H1 (cell line): ENCODE measurements around the gene GPR15LG. TPM values are rescaled to one million over a fixed set of nuclear protein-coding genes. Genes with fewer than 3 reads are reported as not detected.

Source experiments
- CTCF ChIA-PET: fragments of 300-600 bp; sonication (Branson Sonifier 250); formaldehyde crosslinking; loops from one replicate; lab custom pipeline; 2021; ENCODE audit not compliant: partially characterized antibody; lab: Charles Lee
- POLR2A ChIA-PET: fragments of 300-600 bp; sonication (Branson Sonifier 250); formaldehyde crosslinking; loops from one replicate; lab custom pipeline; 2021; ENCODE audit warnings: inconsistent platforms; ENCODE audit not compliant: partially characterized antibody; lab: Charles Lee
- DNase-seq, 2 experiments: peaks; one replicate each; pipeline versions ENCODE4 v3.0.0 to v3.0.0-alpha.2; 2010 to 2022; ENCODE audit warnings: low spot score in 2 of 2, low read depth in 1 of 2, mixed read lengths in 1 of 2
- FAIRE-seq: peaks from 2 replicates; lab custom pipeline; 2011; peaks lifted over from hg19 to GRCh38; lab: Jason Lieb, UNC
- H2AFZ ChIP-seq: 2 replicates; pipeline ENCODE4 v1.8.1; 2012; ENCODE audit warnings: low read length, inconsistent platforms
- H2AK5ac ChIP-seq: 2 replicates; pipeline ENCODE4 v1.6.1; 2013; ENCODE audit warnings: low read depth, low read length
- H2BK120ac ChIP-seq: replicated peaks from 2 replicates; pipeline ENCODE3; 2013; ENCODE audit warnings: low read depth, low read length, inconsistent platforms
- H2BK12ac ChIP-seq: 2 replicates; pipeline ENCODE4 v1.6.1; 2013; ENCODE audit warnings: low read depth, low read length
- H2BK15ac ChIP-seq: 2 replicates; pipeline ENCODE4 v1.6.1; 2013; ENCODE audit warnings: low read length
- H2BK20ac ChIP-seq: 2 replicates; pipeline ENCODE4 v1.6.1; 2013; ENCODE audit warnings: low read length
- H2BK5ac ChIP-seq: 2 replicates; pipeline ENCODE4 v1.6.1; 2013; ENCODE audit warnings: low read depth, low read length
- H3K14ac ChIP-seq: 2 replicates; pipeline ENCODE4 v1.6.1; 2013; ENCODE audit warnings: inconsistent platforms; ENCODE audit not compliant: insufficient read length
- H3K18ac ChIP-seq: 2 replicates; pipeline ENCODE4 v1.6.1; 2013; ENCODE audit warnings: low read length; ENCODE audit errors: extremely low read depth
- H3K23ac ChIP-seq: 2 replicates; pipeline ENCODE4 v1.6.1; 2013; ENCODE audit warnings: inconsistent platforms; ENCODE audit not compliant: insufficient read length
- H3K23me2 ChIP-seq: 2 replicates; pipeline ENCODE4 v1.6.1; 2013; ENCODE audit warnings: low read depth, low read length
- H3K27ac ChIP-seq: 2 replicates; pipeline ENCODE4 v1.6.1; 2011; ENCODE audit warnings: low read depth, low read length, inconsistent platforms
- H3K27me3 ChIP-seq, 4 experiments: replicated peaks in 1 of 4; 1 replicate in 1 of 4; 2 replicates in 3 of 4; pipeline versions ENCODE4 v1.6.1 to v1.8.1; 2011 to 2013; ENCODE audit warnings: low read length in 3 of 4, mild to moderate bottlenecking in 3 of 4, inconsistent platforms in 2 of 4, mixed read lengths in 2 of 4, moderate library complexity in 1 of 4; ENCODE audit not compliant: control insufficient read depth in 3 of 4, insufficient read depth in 3 of 4; ENCODE audit errors: extremely low read depth in 1 of 4
- H3K36me3 ChIP-seq, 4 experiments: 2 replicates each; pipeline versions ENCODE4 v1.6.1 to v1.8.1; 2011 to 2013; ENCODE audit warnings: mild to moderate bottlenecking in 4 of 4, low read length in 3 of 4, moderate library complexity in 2 of 4, control low read depth in 1 of 4, inconsistent platforms in 1 of 4; ENCODE audit not compliant: insufficient read depth in 4 of 4, control insufficient read depth in 2 of 4
- H3K4ac ChIP-seq: replicated peaks from 2 replicates; pipeline ENCODE3; 2013; ENCODE audit warnings: low read length, low read depth, mixed read lengths, inconsistent platforms; ENCODE audit not compliant: insufficient read length
- H3K4me1 ChIP-seq, 4 experiments: replicated peaks in 1 of 4; 1 replicate in 1 of 4; 2 replicates in 3 of 4; pipeline versions ENCODE4 v1.6.1 to v1.8.1; 2011 to 2013; ENCODE audit warnings: low read length in 3 of 4, inconsistent platforms in 2 of 4, mixed read lengths in 1 of 4; ENCODE audit not compliant: insufficient read depth in 4 of 4, control insufficient read depth in 3 of 4
- H3K4me2 ChIP-seq, 2 experiments: 2 replicates each; pipeline versions ENCODE4 v1.6.1 to v1.8.1; 2011 to 2013; ENCODE audit warnings: low read depth in 2 of 2, low read length in 2 of 2, control low read depth in 1 of 2, inconsistent platforms in 1 of 2, mild to moderate bottlenecking in 1 of 2; ENCODE audit not compliant: insufficient read depth in 1 of 2
- H3K4me3 ChIP-seq, 4 experiments: fragments of 200-600, 300-600 bp in 1 of 4; sonication (generic), shearing (Covaris generic), sonication (Bioruptor Twin) in 1 of 4; 2 replicates each; pipeline versions ENCODE4 v1.5.1 to v1.8.1; 2011 to 2016; ENCODE audit warnings: low read length in 4 of 4, low read depth in 3 of 4, control low read depth in 2 of 4, inconsistent platforms in 2 of 4, mild to moderate bottlenecking in 2 of 4, mixed read lengths in 1 of 4, moderate library complexity in 1 of 4; ENCODE audit not compliant: insufficient read depth in 2 of 4; ENCODE audit errors: extremely low read depth in 1 of 4
- H3K56ac ChIP-seq: replicated peaks from 2 replicates; pipeline ENCODE3; 2013; ENCODE audit warnings: low read depth, mild to moderate bottlenecking, mixed read lengths, low read length, inconsistent platforms; ENCODE audit not compliant: insufficient read length
- H3K79me1 ChIP-seq: 2 replicates; pipeline ENCODE4 v1.6.1; 2013; ENCODE audit warnings: low read depth, low read length, control low read depth
- H3K79me2 ChIP-seq, 2 experiments: 2 replicates each; pipeline versions ENCODE4 v1.6.1 to v1.8.1; 2012 to 2013; ENCODE audit warnings: low read length in 2 of 2, mild to moderate bottlenecking in 2 of 2, inconsistent platforms in 1 of 2; ENCODE audit not compliant: insufficient read depth in 2 of 2, control insufficient read depth in 1 of 2
- H3K9ac ChIP-seq, 4 experiments: replicated peaks in 1 of 4; 1 replicate in 1 of 4; 2 replicates in 3 of 4; pipeline versions ENCODE4 v1.6.1 to v1.8.1; 2011 to 2013; ENCODE audit warnings: low read depth in 3 of 4, low read length in 3 of 4, control low read depth in 2 of 4, mild to moderate bottlenecking in 2 of 4, moderate library complexity in 2 of 4, inconsistent platforms in 1 of 4; ENCODE audit errors: extremely low read depth in 1 of 4
- H3K9me3 ChIP-seq, 2 experiments: 2 replicates each; pipeline versions ENCODE4 v1.6.1 to v1.8.1; 2012 to 2013; ENCODE audit warnings: mild to moderate bottlenecking in 2 of 2, moderate library complexity in 2 of 2, control low read depth in 1 of 2, inconsistent platforms in 1 of 2, low read depth in 1 of 2, low read length in 1 of 2, mixed read lengths in 1 of 2; ENCODE audit not compliant: insufficient read depth in 2 of 2
- H4K20me1 ChIP-seq, 2 experiments: replicated peaks in 1 of 2; 2 replicates each; pipeline versions ENCODE3 to v1.8.1; 2011 to 2013; ENCODE audit warnings: inconsistent platforms in 2 of 2, low read length in 2 of 2, mild to moderate bottlenecking in 1 of 2; ENCODE audit not compliant: insufficient read depth in 2 of 2, control insufficient read depth in 1 of 2
- H4K5ac ChIP-seq: 2 replicates; pipeline ENCODE4 v1.6.1; 2013; ENCODE audit warnings: low read length, low read depth, mixed read lengths, inconsistent platforms; ENCODE audit not compliant: insufficient read length
- H4K8ac ChIP-seq: 2 replicates; pipeline ENCODE4 v1.8.0; 2013; ENCODE audit warnings: mild to moderate bottlenecking, moderate library complexity, low read length, inconsistent platforms; ENCODE audit not compliant: insufficient read depth; ENCODE audit errors: extremely low read depth
- H4K91ac ChIP-seq: replicated peaks from 2 replicates; pipeline ENCODE3; 2013; ENCODE audit warnings: low read length, mixed read lengths, inconsistent platforms; ENCODE audit not compliant: insufficient read length
- CREB1 ChIP-seq: IDR thresholded peaks from 2 replicates; pipeline ENCODE4 v1.6.1; 2012; ENCODE audit warnings: inconsistent platforms
- KDM1A ChIP-seq: fragments of 200-600, 300-600 bp; sonication (generic); IDR thresholded peaks from 2 replicates; pipeline ENCODE4 v1.7.1; 2016; ENCODE audit warnings: mild to moderate bottlenecking, low read length, borderline replicate concordance
- NRF1 ChIP-seq: IDR thresholded peaks from 2 replicates; pipeline ENCODE4 v1.6.1; 2011; ENCODE audit warnings: mild to moderate bottlenecking, low read depth, low read length, improper control_type of control experiment
- RBBP5 ChIP-seq: IDR thresholded peaks from 2 replicates; pipeline ENCODE4 v1.7.1; 2012; ENCODE audit warnings: low read depth, mild to moderate bottlenecking, inconsistent platforms, low read length, moderate library complexity, borderline replicate concordance
- RFX5 ChIP-seq: IDR thresholded peaks from 2 replicates; pipeline ENCODE4 v1.6.1; 2011; ENCODE audit warnings: low read depth, low read length, improper control_type of control experiment, borderline replicate concordance
- RXRA ChIP-seq: IDR thresholded peaks from 2 replicates; pipeline ENCODE4 v1.6.1; 2011; ENCODE audit warnings: low read depth, mild to moderate bottlenecking, low read length, moderate library complexity; ENCODE audit not compliant: insufficient read depth
- WGBS, 2 experiments: shearing (Covaris generic) in 1 of 2; methylation state at CpG; one replicate each; pipeline versions ENCODE4 v1.1.6 to v1.1.7; 2013 to 2015; ENCODE audit warnings: low lambda C conversion rate in 2 of 2, mixed read lengths in 2 of 2, inconsistent platforms in 1 of 2, low coverage in 1 of 2, missing lambda C conversion rate in 1 of 2; ENCODE audit not compliant: insufficient replicate concordance in 2 of 2, insufficient coverage in 1 of 2, insufficient read length in 1 of 2; ENCODE audit errors: extremely low coverage in 1 of 2, missing lambda C conversion rate in 1 of 2; 5-methylcytosine and 5-hydroxymethylcytosine counted together
- polyA plus RNA-seq, 7 experiments: library from polyadenylated mRNA; depleted of rRNA in 3 of 7; stranded (reverse) in 5 of 7; unstranded in 2 of 7; fragments of >200 nt in 5 of 7; fragments of 200-250 nt in 2 of 7; gene quantifications; 1 replicate in 5 of 7; 2 replicates in 1 of 7; 4 replicates in 1 of 7; pipeline versions ENCODE4 v1.2.1 to v1.2.3, GENCODE V29; 2011 to 2013; ENCODE audit warnings: missing spikeins in 2 of 7, mixed read lengths in 2 of 7
- total RNA-seq: library from RNA; stranded (reverse); fragmentation: NEBNext Ultra II Directional; extraction: Animal tissue kit (Norgen Biotek cat#: 25700); gene quantifications from 2 replicates; pipeline ENCODE4 v1.2.1, GENCODE V29; 2021

The GPR15LG gene
- total and polyA plus RNA-seq, 2 of the 8 experiments (the other 6 are each of a cell fraction or from before 2014, with no cell fraction given) = not detected

GRCh38 chr10:84230359-84230758 lies 56.8 kb downstream of the GPR15LG start:
- H2BK15ac ChIP-seq = no peak overlapping the region

More at GRCh38 chr10:84230359-84230758, 56.8 kb downstream of the GPR15LG start:
- no peak overlapping the region for H3K27ac ChIP-seq
- TF ChIP-seq RXRA (no peak), RBBP5 (no peak), NRF1 (no peak), KDM1A (no peak), CREB1 (no peak), RFX5 (no peak)
- FAIRE-seq (no peak), DNase-seq (no peak)
- no peak overlapping the region for H3K9ac ChIP-seq
- no peaks in the 10 kb centered on the region for H3K23me2 ChIP-seq
- H3K23ac ChIP-seq = no peak overlapping the region
- no peaks in the 10 kb centered on the region for H3K79me2 ChIP-seq
- ChIA-PET CTCF (interaction anchor here (1.7 to 2.9 kb wide), 2 partner anchors 13 to 16 kb away, joined by 5 to 22 read pairs; no protein-coding TSS in a partner anchor), POLR2A (no interaction called here)
- no peak overlapping the region for H4K8ac ChIP-seq
- no peaks in the 10 kb centered on the region for H4K20me1 ChIP-seq
- H3K27me3 ChIP-seq = no peaks in the 10 kb centered on the region; a peak in 1 of 7 replicates
- H2BK120ac ChIP-seq = no peak overlapping the region
- no peaks in the 10 kb centered on the region for H3K36me3 ChIP-seq
- no peaks in the 10 kb centered on the region for H3K4me1 ChIP-seq
- no peak overlapping the region for H2BK20ac ChIP-seq
- no peak overlapping the region for H4K5ac ChIP-seq
- no peak overlapping the region for H2AK5ac ChIP-seq
- H3K14ac ChIP-seq = no peak overlapping the region
- H4K91ac ChIP-seq = no peak overlapping the region
- H3K4me2 ChIP-seq = no peak overlapping the region
- H3K56ac ChIP-seq = no peak overlapping the region
- H3K79me1 ChIP-seq = no peaks in the 10 kb centered on the region
- H3K4ac ChIP-seq = no peak overlapping the region
- WGBS, 2 experiments = 88% methylated on average over 1 of the region's 1 CpG; no CpG with 5 or more reads in 1 of the 2 experiments
- H3K4me3 ChIP-seq = no peak overlapping the region
- no peak overlapping the region for H2BK5ac ChIP-seq
- H2AFZ ChIP-seq = no peak overlapping the region
- H3K18ac ChIP-seq = no peak overlapping the region
- no peak overlapping the region for H2BK12ac ChIP-seq
- H3K9me3 ChIP-seq = no peaks in the 10 kb centered on the region
